Muscle of back (tissue), 13 donors: Measurements from ENCODE around the gene MMS22L. TPM values are rescaled to one million over a fixed set of nuclear protein-coding genes. Genes with fewer than 3 reads are reported as not detected.
A peak's percentile ranks its signal among the peaks of the same experiment; 100 is the strongest.

Source experiments
- DNase-seq, 3 donors: peaks; one replicate each; pipeline versions ENCODE4 v3.0.0 to v3.0.0-alpha.2; 2013
- long read RNA-seq, 9 donors: transcript quantifications; one replicate each; lab custom pipeline, GENCODE V29; 2026
- polyA plus RNA-seq, 10 donors: library from polyadenylated mRNA; unstranded; fragments of 120-200 nt; gene quantifications; one replicate each; pipeline ENCODE4 v1.2.1, GENCODE V29; 2013; ENCODE audit not compliant: insufficient read length in 10 of 10

Gene MMS22L, protein sequence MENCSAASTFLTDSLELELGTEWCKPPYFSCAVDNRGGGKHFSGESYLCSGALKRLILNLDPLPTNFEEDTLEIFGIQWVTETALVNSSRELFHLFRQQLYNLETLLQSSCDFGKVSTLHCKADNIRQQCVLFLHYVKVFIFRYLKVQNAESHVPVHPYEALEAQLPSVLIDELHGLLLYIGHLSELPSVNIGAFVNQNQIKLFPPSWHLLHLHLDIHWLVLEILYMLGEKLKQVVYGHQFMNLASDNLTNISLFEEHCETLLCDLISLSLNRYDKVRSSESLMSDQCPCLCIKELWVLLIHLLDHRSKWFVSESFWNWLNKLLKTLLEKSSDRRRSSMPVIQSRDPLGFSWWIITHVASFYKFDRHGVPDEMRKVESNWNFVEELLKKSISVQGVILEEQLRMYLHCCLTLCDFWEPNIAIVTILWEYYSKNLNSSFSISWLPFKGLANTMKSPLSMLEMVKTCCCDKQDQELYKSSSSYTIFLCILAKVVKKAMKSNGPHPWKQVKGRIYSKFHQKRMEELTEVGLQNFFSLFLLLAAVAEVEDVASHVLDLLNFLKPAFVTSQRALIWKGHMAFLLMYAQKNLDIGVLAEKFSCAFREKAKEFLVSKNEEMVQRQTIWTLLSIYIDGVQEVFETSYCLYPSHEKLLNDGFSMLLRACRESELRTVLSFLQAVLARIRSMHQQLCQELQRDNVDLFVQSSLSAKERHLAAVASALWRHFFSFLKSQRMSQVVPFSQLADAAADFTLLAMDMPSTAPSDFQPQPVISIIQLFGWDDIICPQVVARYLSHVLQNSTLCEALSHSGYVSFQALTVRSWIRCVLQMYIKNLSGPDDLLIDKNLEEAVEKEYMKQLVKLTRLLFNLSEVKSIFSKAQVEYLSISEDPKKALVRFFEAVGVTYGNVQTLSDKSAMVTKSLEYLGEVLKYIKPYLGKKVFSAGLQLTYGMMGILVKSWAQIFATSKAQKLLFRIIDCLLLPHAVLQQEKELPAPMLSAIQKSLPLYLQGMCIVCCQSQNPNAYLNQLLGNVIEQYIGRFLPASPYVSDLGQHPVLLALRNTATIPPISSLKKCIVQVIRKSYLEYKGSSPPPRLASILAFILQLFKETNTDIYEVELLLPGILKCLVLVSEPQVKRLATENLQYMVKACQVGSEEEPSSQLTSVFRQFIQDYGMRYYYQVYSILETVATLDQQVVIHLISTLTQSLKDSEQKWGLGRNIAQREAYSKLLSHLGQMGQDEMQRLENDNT
- 1 to 10 TPM; 5.6 to 9.7 (median 7.2) TPM for polyA plus RNA-seq
- long read RNA-seq, donor 1, result 0 reads
- long read RNA-seq, donor 2, result 0 reads
- long read RNA-seq, donor 3, result 0 reads
- long read RNA-seq, donor 4, result 0 reads
- long read RNA-seq, donor 5, result 0 reads
- long read RNA-seq, donor 6, result 0 reads
- long read RNA-seq, donor 7, result 0 reads
- long read RNA-seq, donor 8, result 0 reads
- long read RNA-seq, donor 9, result 0 reads

GRCh38 chr6:97282726-97283617, at the start of gene MMS22L:
TSS of gene MMS22L (minus strand) at chr6:97283216. CDS start at chr6:97282477, 739 bp downstream.
- peak; percentile 96 to 98 (median 97) for DNase-seq

GRCh38 chr6:97322811-97323210, 39.8 kb upstream of the MMS22L start:
- DNase-seq, result peak in 1 of 3 donors; percentile 28

DNA sequence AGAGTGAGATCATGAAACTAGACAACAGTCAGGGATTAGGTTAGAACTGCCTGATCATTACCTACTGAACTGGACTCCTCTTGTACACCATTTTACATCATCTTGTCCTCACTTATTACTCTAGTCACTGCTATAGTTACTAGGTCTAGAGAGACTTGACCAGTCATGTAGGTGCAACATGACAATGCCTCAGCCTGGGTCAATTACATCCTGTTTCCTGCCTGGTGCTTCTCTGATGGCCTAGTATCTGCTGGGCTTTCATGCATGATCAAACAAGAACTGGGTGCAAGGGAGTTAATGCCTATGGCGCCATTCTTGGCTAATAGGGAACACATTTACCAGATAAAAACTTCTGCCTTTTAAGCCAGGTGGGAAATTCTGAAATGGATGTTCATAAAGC, 39.2 kb upstream of the MMS22L start:
- DNase-seq, result no peak

DNA sequence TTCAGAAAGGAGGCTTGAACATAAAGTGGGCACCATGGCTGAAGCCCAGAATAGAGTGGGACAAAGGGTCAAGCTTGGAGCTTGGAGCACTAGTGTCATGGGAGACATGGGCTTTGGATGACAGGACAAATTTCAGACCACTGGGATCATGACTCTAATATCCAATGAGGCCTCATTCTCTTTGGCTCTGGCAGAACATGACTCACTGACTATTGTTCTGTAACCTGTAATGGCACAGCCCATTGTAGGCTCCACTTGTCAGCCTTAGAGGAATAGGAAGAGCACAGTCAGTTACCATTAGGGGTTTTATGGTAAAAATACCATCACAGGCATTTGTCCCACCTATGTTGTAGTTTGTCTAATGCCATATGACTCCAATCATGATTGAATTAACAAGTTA, 34.0 kb upstream of the MMS22L start:
- no peak for DNase-seq

- no peak for DNase-seq
Measured at GRCh38 chr6:97312241-97312640, 29.2 kb upstream of the MMS22L start.

- no peak for DNase-seq
Measured at GRCh38 chr6:97306544-97307320, 23.7 kb upstream of the MMS22L start.

DNA sequence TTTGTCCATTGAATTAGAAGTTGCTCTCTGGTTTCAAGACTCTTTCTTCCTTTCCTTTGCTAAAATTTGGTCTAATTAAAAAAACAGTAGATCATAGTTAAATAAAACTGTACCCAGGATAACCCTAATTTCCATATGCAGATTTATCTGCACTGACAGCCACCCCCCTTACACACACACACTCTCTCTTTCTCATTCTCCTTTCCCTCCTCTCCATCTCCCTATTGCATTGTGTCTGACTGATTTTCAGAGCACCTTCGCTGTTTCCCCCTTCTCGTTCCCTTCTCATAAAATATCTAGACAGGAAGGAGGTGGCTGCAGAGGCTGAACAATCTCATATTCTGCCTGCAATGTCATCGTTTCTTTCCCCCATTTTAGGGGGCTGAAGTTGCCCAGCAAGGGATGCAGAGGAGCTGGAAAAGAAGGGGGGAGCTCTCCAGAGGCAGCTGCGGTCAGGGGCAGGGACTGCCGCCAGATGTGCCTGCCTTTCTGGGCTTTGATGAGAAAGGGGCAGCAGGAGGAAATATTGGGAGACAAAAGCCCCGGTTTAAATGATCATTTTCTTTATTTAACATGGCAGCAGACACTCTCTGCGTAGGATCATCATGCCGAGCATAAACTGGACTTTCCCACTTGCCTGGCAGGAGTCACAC, 22.5 kb upstream of the MMS22L start:
- DNase-seq, result no peak

DNA sequence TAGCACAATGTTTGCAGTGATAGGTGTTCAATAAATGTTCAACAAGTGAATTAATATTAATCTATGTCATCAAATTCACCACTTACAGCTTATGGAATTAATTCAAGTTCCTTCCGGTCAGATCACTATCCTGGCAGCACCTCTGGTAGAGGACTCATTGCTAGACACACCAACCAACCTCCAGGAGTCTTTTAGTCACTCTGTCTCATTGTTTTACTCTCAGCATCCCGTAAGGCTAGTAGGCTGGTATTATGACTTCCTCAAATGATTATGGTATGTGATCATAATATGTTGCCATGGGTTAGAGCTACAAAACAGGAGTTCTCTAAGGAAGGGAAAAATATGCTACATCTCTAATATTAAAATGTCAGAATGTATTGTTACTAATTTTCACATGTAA, 21.7 kb upstream of the MMS22L start:
- no peak for DNase-seq

DNA sequence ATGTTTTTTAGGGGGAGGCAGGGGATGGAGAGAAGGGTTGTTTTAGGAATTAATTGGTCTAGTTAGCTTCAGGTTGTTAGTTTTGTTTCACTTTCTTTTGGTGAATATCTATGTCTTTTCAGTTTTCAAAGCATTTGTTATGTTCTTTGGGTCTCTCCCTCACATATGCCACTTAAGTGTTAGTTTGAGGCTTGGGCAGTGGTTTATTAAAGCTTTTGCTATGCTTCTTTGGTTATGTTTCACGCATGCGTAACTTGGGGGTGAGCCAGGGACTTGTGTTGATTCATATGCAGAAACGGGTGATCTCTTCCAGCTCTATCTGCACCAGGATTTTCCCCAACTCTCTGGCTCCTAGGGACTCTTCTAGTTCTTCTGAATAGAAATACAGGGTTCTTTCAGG, 11.4 kb upstream of the MMS22L start:
- DNase-seq, result no peak

DNA sequence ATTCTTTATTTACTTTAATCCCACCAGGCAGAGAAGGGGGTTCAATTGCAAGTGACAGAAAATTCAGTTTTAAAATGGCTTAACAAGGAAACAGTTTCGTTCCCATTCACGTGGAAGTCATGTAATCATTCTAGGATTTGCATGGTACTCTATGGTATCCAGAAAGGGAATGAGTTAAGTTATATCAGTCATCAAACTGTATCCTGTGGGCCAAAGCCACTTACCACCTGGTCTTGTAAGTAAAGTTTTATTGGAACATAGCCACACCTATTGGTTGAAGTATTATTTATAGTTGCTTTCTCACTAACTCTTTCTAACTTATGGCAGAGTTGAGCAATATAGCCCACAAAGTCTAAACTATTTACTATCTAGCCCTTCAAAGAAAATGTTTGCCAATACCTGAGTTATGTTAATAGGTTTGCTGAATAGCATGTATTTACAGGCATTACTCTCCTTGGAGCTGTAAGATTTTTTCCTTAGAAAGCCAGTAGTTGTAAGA, 10.2 kb upstream of the MMS22L start:
- no peak for DNase-seq

DNA sequence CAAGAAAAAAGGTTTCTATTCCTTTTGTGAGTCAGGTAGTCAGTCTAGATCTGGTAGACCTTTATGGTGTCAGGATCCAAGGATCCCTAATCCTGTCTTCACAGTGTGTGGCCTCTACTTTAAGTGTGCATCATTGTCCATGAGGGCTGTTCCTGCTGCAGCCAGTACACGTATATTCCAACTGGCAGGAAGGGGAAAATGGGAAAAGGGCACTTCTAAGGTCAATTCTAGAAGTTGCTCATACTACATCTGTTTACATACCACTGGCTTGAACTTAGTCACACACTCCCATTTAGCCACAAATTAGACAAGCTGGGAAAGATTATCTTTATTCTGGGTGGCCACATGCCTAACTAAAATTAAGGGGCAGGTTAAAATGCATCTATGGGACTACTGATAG, 9.7 kb upstream of the MMS22L start:
- no peak for DNase-seq

DNA sequence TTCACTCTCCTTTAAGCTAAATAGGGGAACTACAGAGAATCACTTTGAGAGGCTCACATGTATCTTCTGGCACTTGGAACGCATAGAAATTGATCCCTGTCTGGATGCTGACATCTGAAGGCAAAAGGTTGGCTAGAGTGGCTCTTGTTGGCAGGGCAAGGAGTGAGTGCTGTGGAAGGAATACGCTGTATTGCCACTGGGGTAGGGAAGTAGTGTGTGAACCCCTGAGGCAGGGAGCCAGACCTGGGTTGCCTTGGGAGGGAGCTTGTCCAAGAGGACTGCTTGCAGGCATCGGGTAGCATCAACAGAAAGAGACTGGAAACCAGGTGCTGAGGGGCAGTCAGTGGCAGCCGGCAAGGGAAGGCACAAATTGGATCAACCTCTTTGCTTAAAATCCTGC, 8.9 kb upstream of the MMS22L start:
- no peak for DNase-seq

DNA sequence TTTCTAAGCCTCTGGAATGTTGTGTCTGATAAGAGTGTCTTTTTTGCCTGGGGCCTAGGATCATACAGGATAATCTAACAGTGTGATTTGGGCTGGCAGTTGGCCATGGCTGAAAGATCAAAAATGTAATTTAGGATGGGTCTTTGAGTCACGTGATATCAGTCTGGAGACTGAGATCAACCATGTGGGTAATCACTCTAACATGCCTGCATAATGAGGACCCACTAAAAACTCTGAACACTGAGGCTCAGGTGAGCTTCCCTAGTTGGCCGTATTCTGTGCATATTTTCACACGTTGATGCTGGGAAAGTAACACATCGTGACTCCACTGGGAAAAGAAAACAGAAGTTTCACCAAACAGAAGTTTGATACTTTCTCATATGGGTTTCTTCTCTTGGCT, 6.3 kb upstream of the MMS22L start:
- DNase-seq, result no peak

DNA sequence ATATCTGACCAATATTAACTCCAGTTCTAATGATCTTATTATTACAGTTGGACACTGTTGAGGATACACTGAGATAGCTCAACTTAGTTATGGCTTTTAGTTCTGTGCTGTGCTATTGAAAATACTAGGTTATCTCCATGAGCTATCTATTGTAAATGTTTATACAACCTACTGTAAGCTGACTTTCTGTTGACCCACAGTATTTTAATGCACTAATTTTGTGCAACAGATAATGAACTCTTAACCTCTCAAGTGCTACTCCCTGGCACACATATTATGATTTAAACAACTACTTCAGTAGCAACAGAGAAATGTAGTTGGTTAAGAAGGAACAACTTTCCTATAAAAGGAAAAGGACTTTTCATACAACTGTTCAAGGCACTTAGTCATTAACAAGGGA, 5.2 kb upstream of the MMS22L start:
- DNase-seq, result no peak

GRCh38 chr6:97282238-97282725, 734 bp downstream of the MMS22L start:
- DNase-seq, result peak in 1 of 3 donors; percentile 5

- no peak for DNase-seq
Measured at GRCh38 chr6:97280766-97281165, 2.2 kb downstream of the MMS22L start.

GRCh38 chr6:97275804-97276203, 7.2 kb downstream of the MMS22L start:
- DNase-seq, result no peak

- DNase-seq, result no peak
Measured at GRCh38 chr6:97269821-97270220, 13.2 kb downstream of the MMS22L start.

- no peak for DNase-seq
Measured at GRCh38 chr6:97262676-97263075, 20.3 kb downstream of the MMS22L start.
